ENCODE results near the gene KCTD21.

KCTD21 gene

DNA sequence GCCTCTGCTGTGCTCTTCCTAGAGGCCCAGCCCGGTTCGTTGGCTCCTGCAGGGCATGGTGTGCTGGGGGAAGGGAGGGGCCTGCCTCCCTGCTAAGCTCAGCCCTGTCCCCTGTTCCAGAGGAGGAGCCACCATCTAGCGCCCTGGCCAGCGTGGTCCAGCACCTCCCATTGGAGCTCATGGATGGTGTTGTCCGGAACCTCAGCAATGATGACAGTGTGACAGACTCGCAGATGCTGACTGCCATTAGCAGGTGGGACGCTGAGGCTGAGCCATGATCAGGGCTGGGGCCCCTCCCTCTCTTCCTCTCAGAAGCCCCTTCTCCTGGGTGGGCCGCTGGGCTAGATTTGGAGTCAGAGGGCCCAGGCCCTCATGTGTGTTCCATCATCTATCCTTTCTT lies 9.4 kb upstream of the KCTD21 start:
- H3K4me3 Mint-ChIP-seq = no peak overlapping the region
- DNase-seq = no peak
- H3K27ac Mint-ChIP-seq = no peak overlapping the region
- ATAC-seq = no peak
- H3K27me3 Mint-ChIP-seq = no peaks in the 10 kb centered on the region
- peaks cover 5% of the 10 kb centered on the region for H3K36me3 Mint-ChIP-seq (ENCODE audit: low read depth)
- peaks cover 37% of the 10 kb centered on the region for H3K4me1 Mint-ChIP-seq
- no peaks in the 10 kb centered on the region for H3K9me3 Mint-ChIP-seq

DNA sequence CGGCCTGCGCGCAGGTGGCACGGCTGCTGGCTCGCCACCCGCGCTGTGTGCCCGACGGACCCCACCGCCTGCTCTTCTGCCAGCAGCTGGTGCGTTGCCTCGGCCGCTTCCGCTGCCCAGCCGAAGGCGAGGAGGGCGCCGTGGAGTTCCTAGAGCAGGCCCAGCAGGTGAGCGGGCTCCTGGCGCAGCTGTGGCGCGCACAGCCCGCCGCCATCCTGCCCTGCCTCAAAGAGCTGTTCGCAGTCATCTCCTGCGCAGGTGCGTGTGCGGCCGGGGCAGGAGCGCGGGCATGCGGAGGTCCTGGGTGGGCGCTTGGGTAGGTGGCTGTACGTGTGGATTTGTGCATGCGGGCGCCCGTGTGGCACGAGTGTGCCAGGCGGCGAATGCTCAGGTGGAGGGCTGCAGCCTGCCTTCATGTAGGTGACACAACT lies 8.2 kb upstream of the KCTD21 start:
- Mint-ChIP-seq H3K27me3 (no peaks in the 10 kb centered on the region), H3K27ac (no peak overlapping the region), H3K4me1 (peaks cover 33% of the 10 kb centered on the region), H3K36me3 (ENCODE audit: low read depth) (peaks cover 5% of the 10 kb centered on the region), H3K4me3 (no peak overlapping the region), H3K9me3 (no peaks in the 10 kb centered on the region)
- no peak for ATAC-seq
- no peak for DNase-seq

DNA sequence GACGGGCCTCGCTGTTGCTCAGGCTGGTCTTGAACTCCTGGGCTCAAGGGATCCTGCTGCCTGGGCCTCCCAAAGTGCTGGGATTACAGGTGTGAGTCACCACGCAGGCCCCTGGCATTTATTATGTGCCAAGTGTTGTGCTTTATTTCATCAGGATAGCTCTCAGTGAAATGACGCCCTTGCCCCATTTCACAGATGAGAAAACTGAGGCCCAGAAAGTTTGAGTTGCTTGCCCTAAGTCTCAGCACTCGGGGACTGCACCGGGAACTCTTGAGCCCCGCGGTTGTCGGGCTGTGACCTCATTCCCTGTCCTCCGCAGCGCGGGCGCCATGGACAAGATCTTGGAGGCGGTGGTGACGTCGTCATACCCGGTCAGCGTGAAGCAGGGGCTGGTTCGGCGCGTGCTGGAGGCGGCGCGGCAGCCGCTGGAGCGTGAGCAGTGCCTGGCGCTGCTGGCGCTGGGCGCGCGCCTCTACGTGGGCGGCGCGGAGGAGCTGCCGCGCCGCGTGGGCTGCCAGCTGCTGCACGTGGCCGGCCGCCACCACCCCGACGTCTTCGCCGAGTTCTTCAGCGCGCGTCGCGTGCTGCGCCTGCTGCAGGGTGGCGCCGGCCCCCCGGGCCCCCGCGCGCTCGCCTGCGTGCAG lies 7.6 kb upstream of the KCTD21 start:
- DNase-seq = no peak
- Mint-ChIP-seq H3K27ac (no peak overlapping the region), H3K9me3 (no peaks in the 10 kb centered on the region), H3K27me3 (no peaks in the 10 kb centered on the region), H3K4me1 (peaks cover 28% of the 10 kb centered on the region), H3K36me3 (ENCODE audit: low read depth) (peaks cover 2% of the 10 kb centered on the region), H3K4me3 (no peak overlapping the region)
- no peak for ATAC-seq

DNA sequence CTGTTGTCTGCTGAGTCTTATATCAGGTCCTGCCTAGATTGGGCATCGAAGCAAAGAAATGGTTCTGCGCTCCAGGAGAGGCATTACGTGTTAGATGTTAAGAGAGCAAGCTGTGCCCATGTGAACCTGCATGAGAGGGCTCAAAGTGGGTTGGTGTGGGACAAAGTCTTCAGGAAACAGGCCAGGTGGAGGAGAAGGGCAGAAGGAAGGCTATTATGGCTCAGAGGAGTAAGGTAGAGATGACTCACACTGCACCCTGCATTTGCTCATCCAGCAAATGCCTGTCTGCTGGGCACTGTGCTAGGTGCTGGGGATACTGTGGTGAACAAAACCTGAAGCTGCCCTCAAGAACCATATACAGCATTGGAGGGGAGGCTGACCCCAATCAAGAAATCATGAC lies 6.1 kb upstream of the KCTD21 start:
- no peaks in the 10 kb centered on the region for H3K9me3 Mint-ChIP-seq
- H3K4me3 Mint-ChIP-seq = no peak overlapping the region
- H3K27me3 Mint-ChIP-seq = no peaks in the 10 kb centered on the region
- peaks cover 40% of the 10 kb centered on the region for H3K4me1 Mint-ChIP-seq
- no peaks in the 10 kb centered on the region for H3K36me3 Mint-ChIP-seq (ENCODE audit: low read depth)
- H3K27ac Mint-ChIP-seq = no peak overlapping the region
- ATAC-seq = peak; percentile 43
- no peak for DNase-seq

DNA sequence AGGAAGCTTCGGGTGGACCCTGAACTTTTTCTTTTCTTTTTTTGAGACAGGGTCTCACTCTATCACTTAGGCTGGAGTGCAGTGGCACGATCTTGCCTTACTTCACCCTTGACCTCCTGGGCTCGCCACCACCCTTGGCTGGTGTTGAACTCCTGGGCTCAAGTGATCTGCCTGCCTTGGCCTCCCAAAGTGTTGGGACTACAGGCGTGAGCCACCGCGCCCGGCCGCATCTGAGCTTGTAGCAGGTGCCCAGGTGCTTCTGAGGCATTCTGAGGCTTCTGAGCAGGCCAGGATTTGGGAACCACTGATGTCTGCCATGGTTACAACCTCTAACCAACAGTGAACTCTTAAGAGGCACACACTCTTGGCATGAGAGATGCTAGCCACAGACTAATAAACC lies 5.4 kb upstream of the KCTD21 start:
- Mint-ChIP-seq H3K4me3 (no peak overlapping the region), H3K4me1 (peaks cover 43% of the 10 kb centered on the region), H3K9me3 (no peaks in the 10 kb centered on the region), H3K27me3 (no peaks in the 10 kb centered on the region), H3K27ac (no peak overlapping the region), H3K36me3 (ENCODE audit: low read depth) (no peaks in the 10 kb centered on the region)
- no peak for ATAC-seq
- DNase-seq = no peak

DNA sequence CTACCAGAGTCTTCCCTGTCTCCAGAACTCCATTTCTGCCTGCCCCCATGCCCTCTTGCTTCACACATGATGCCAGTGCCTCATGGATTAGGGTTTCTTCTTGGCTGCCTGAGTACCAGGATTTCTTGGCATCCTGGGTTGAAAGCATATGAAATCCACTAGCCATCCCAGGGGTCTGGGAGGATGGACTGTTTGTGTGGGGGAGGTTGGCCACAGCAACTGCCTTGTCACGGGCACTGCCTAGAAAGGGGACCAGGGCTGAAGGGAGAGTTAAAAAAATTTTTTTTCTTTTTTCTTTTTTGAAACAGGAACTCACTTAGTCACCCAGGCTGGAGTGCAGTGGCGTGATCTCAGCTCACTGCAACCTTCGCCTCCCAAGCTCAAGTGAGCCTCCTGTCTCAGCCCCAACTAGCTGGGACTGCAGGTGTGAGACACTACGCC lies 4.5 kb upstream of the KCTD21 start:
- Mint-ChIP-seq H3K27ac (peak overlapping the region; percentile 49), H3K27me3 (no peaks in the 10 kb centered on the region), H3K9me3 (no peaks in the 10 kb centered on the region), H3K4me1 (peaks cover 44% of the 10 kb centered on the region), H3K36me3 (ENCODE audit: low read depth) (no peaks in the 10 kb centered on the region), H3K4me3 (no peak overlapping the region)
- DNase-seq (no peak), ATAC-seq (no peak)

- Mint-ChIP-seq H3K9me3 (no peaks in the 10 kb centered on the region), H3K4me1 (peaks cover 50% of the 10 kb centered on the region), H3K4me3 (no peak overlapping the region)
These were observed 3.8 kb upstream of the KCTD21 start for GRCh38 chr11:78192223-78192719.

GRCh38 chr11:78190871-78191538 lies 2.6 kb upstream of the KCTD21 start:
- no peak for ATAC-seq
- H3K4me3 Mint-ChIP-seq = no peak overlapping the region
- H3K4me1 Mint-ChIP-seq = peaks cover 63% of the 10 kb centered on the region
- H3K27me3 Mint-ChIP-seq = no peaks in the 10 kb centered on the region
- H3K9me3 Mint-ChIP-seq = no peaks in the 10 kb centered on the region
- no peak for DNase-seq
- H3K27ac Mint-ChIP-seq = no peak overlapping the region
- no peaks in the 10 kb centered on the region for H3K36me3 Mint-ChIP-seq (ENCODE audit: low read depth)

More at GRCh38 chr11:78192223-78192719, 3.8 kb upstream of the KCTD21 start:
- Mint-ChIP-seq H3K27ac (no peak overlapping the region), H3K27me3 (no peaks in the 10 kb centered on the region), H3K36me3 (ENCODE audit: low read depth) (no peaks in the 10 kb centered on the region)
- ATAC-seq (no peak), DNase-seq (no peak)

GRCh38 chr11:78190374-78190773 lies 1.9 kb upstream of the KCTD21 start:
- ATAC-seq (no peak), DNase-seq (no peak)
- Mint-ChIP-seq H3K27ac (peak overlapping the region; percentile 10), H3K4me3 (no peak overlapping the region), H3K36me3 (ENCODE audit: low read depth) (no peaks in the 10 kb centered on the region), H3K9me3 (no peaks in the 10 kb centered on the region), H3K27me3 (no peaks in the 10 kb centered on the region), H3K4me1 (peaks cover 69% of the 10 kb centered on the region)

- Mint-ChIP-seq H3K36me3 (ENCODE audit: low read depth) (no peaks in the 10 kb centered on the region), H3K27ac (peak overlapping the region; percentile 70), H3K9me3 (no peaks in the 10 kb centered on the region), H3K4me3 (peak overlapping the region; percentile 93), H3K27me3 (no peaks in the 10 kb centered on the region), H3K4me1 (peaks cover 68% of the 10 kb centered on the region)
- DNase-seq (no peak), ATAC-seq (no peak)
These were observed 1.4 kb upstream of the KCTD21 start for GRCh38 chr11:78189851-78190250.

- no peak for DNase-seq
- no peaks in the 10 kb centered on the region for H3K36me3 Mint-ChIP-seq (ENCODE audit: low read depth)
- no peaks in the 10 kb centered on the region for H3K9me3 Mint-ChIP-seq
- peaks cover 63% of the 10 kb centered on the region for H3K4me1 Mint-ChIP-seq
- peak overlapping the region; percentile 70 for H3K27ac Mint-ChIP-seq
- peak overlapping the region; percentile 93 for H3K4me3 Mint-ChIP-seq
- ATAC-seq = no peak
- no peaks in the 10 kb centered on the region for H3K27me3 Mint-ChIP-seq
These were observed 823 bp upstream of the KCTD21 start for GRCh38 chr11:78189174-78189724.

DNA sequence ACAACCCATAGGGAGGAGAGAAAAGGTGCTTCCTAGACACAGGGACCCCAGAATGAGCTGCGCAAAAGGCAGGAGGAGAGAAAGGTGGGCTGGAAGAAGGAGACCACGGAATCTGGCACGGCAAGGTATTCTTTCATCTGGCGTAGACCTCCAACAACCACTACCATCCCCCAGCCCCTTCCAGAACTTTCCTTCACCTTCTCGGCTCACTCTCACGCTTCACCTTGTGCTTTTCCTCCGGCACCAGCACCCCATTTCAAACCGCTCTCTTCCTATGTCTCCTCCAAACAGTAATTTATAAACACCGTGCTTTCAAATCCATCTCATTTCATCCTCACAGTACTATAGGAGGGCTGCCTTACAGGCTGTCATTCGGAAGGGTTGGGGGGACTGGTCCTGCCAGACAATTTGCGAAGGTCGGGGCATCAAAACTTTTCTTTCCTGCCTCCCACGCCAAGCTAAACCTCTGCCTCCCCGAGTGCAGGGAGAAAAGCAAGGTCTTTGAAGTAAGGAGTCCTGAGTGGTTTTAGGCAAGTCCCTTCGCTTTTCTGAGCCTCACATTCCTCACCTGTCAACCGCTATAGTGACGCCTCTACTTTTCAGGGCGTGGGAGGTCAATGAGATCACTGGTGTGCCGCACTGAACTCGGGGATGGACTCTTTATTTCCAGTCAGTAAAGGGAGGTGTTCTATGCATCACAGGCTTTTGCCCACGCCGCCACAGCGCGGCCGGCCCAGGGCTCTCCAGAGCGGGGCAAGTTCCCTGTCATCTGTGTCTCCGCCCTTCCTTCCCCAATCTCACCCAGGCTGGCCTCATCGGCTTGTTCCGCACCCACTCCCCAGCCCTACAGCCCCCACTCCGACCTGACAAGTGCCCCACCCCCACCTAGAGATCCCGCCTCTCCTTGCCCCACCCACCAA lies 800 bp downstream of the KCTD21 start:
- Mint-ChIP-seq H3K27me3 (no peaks in the 10 kb centered on the region), H3K27ac (peak overlapping the region; percentile 95), H3K4me3 (peak overlapping the region; percentile 93), H3K9me3 (no peaks in the 10 kb centered on the region), H3K36me3 (ENCODE audit: low read depth) (no peaks in the 10 kb centered on the region), H3K4me1 (peaks cover 53% of the 10 kb centered on the region)
- peak; percentile 82 for ATAC-seq
- peak; percentile 74 for DNase-seq

GRCh38 chr11:78181185-78181584 lies 7.2 kb downstream of the KCTD21 start:
- Mint-ChIP-seq H3K27me3 (no peaks in the 10 kb centered on the region), H3K9me3 (peaks cover 7% of the 10 kb centered on the region), H3K36me3 (ENCODE audit: low read depth) (peaks cover 15% of the 10 kb centered on the region), H3K4me1 (peaks cover 18% of the 10 kb centered on the region), H3K27ac (no peak overlapping the region), H3K4me3 (no peak overlapping the region)
- no peak for ATAC-seq
- DNase-seq = no peak

- no peaks in the 10 kb centered on the region for H3K27me3 Mint-ChIP-seq
- H3K36me3 Mint-ChIP-seq (ENCODE audit: low read depth) = peaks cover 17% of the 10 kb centered on the region
- no peak overlapping the region for H3K27ac Mint-ChIP-seq
- ATAC-seq (no peak), DNase-seq (no peak)
- peaks cover 7% of the 10 kb centered on the region for H3K9me3 Mint-ChIP-seq
- H3K4me1 Mint-ChIP-seq = peaks cover 14% of the 10 kb centered on the region
- H3K4me3 Mint-ChIP-seq = no peak overlapping the region
These were observed 7.7 kb downstream of the KCTD21 start for GRCh38 chr11:78180751-78181150.
